ENCODE data around the gene RGS3. TPM values are rescaled to one million over a fixed set of nuclear protein-coding genes. Genes with fewer than 3 reads are reported as not detected.

Gene RGS3
- polyA plus RNA-seq, 3 donors, result 43.3 to 54.3 (median 43.4) TPM

DNA sequence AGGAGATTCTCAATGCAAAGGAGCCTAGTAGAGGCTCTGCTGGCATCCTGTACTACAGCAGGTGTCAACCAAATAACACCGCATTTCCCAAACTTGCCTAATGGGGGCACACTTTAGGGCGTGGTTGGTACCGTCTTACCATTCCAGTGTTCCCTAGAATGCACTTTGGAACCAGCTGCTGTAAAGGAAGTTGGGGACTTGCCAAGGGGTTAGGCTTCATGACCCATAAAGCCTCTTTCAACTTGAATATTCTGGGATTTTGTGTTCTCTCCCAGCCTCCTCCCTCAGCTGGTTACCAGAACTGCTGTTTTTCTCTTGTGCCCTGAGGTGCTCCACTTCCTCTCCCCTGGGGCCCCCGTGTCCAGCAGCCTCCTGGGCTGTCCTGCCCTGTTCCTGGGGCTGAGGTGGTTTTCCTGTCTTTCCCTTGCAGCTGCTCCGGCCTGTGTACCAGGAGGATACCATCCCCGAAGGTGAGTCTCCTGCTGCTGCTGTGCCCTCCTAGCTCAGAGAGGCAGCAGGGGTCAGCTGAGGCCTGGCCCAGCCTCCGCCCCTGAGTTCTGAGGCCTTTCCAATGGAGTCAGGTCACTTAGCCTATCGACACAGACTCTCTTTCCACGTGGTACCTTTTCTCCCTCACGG is 44.7 kb downstream of the RGS3 start:
- DNase-seq, result no peak

- DNase-seq, result no peak
Observed at GRCh38 chr9:113509463-113509862, 45.9 kb downstream of the RGS3 start.

DNA sequence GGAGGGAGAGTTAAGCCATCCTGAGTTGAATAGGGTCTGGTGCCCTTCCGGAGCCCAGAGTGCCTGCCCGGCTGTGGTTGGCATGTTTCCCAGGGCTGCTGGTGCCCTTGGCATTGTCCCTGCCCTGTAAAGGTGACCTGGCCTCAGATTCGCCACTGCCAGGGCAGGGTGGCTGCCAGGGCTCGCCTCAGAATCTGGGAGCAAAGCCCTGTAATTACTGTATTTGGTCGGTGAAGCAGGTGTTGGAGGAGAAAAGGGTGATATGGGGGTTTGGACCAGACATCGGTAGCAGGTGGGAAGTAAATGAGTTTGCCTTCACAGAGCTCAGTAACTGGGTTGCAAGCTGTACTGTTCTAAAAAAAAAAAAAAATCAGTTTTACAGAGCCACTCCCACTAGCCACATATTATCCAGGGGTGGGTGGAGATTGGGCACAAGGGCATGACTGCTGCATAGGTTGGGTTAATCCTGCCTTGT is 47.6 kb downstream of the RGS3 start:
- DNase-seq, result no peak

- DNase-seq, result no peak
Observed at GRCh38 chr9:113511856-113512761, 48.6 kb downstream of the RGS3 start.

DNA sequence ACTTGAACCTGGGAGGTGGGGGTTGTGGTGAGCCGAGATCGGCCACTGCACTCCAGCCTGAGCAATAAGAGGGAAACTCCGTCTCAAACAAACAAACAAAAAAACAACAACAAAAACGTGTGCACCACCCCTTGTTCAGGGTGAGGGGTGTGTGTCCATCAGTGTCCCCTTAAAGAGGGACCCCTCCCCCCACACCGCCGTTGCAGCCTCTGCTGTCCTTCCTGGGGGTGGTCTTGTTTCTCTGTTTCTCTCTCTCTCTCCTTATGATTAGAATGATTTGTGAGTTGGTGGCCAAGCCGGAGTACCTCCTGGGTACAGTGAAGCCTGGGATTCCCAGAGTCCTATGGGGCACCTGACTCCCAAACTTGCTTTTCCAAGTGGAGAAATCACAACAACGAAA is 49.6 kb downstream of the RGS3 start:
- DNase-seq, result no peak

DNA sequence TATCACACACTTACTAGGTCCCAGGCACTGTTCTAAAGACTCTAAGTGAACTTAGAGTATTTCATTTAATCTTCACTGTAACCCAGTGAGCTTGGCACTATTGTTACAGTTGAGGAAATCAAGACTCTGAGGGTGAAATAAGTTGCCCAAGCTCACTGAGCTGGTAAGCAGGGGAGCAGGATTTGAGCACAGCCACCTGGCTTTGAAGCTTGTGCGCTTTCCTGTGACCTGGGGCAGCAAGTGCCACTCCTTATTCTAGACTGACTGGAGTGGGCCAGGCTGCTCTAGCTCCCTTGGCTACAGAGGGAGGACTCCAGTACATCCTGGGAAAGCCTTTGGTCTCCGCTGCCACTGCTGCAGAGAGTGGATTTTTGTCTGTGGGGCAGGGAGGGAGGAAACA is 50.0 kb downstream of the RGS3 start:
- DNase-seq, result no peak

DNA sequence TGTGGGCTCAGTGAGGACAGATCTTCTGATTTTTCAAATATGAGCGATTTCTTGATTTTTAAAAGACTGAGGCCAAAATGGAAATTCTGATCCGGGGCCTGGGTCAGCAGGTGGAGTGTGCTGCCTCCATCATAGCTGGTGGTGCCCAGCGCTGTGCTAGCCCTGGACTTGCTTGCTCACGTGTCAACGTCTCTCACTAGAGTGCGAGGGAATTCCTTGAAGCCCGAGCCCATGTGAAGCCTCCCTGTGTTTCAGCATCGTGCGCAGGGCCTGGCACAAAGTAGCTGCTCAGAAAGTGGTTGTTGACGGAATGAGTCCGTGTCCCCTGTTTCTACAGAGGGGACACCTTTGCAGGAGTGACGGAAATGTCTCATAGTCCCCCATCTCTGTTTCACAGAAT is 50.5 kb downstream of the RGS3 start:
- DNase-seq, result no peak

GRCh38 chr9:113514748-113515147 is 51.2 kb downstream of the RGS3 start:
- no peak for DNase-seq

- no peak for DNase-seq
Observed at GRCh38 chr9:113515862-113516261, 52.3 kb downstream of the RGS3 start.

DNA sequence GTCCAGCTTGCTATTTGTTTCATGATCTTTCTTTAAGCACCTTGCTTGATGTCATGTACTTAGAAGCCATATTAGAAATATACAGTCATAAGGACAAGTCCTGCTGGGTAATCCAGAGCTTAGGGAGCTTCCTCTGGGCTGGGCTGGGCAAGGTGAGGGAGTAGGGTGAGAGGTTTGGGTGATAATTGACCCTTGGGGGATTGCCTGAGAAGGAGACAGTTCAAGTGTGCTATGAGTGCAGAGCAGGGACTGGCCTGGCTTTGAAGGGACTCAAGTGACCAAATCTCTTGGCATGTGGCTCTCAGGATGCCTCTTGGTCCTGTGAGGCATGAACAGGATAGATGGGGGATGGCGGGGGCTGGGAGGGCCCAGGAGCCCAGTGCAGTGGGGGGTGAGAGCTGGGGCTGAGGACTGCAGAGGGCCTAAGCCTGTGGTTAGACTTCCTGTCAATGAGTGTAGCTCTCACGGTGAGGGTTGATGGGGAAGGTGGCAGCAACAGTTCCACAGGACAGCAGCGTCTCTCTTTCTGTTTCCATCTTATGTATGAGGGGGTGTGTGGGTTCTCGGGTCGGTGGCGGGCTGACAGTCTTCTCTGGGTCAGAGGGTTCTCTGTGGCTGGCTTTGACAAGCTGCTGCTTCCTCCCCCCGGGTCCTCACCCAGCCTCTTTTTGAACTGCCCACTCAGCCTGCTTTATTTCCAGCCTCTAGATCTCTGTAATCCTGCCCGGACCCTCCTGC is 53.5 kb downstream of the RGS3 start:
- DNase-seq, result no peak

DNA sequence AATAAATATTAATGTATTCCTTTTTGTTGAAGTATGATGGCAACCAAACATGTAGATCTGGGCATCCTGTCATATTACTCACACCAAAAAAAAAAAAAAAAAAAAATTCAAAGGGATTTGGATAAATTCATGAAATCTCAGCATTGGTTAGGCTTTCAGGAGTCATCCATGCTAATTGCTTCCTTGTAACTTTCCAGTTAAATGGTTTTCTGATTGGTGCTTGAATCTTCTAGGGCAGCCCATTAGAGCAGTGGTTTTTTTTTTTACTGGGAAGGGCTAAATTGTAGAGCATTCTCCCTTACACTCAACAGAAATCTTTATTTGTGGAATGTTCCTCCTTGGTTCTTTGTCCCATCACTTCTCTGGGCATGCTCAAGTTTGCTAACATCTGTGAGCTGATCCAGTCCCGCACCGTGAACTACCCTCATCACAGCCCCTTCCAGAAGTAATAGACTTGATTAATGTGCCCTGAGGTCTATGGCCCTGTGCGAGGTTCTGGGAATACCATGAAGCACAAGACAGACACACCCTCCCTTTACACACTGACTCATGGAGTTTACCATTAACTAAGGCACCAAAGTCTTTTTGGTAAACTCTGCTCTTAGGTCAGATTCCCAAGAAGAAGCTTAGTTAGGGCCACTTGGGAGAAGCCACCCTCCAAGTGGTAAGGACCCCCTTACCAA is 56.0 kb downstream of the RGS3 start:
- DNase-seq, result no peak

GRCh38 chr9:113520109-113520642 is 56.6 kb downstream of the RGS3 start:
- no peak for DNase-seq

GRCh38 chr9:113521693-113522255 is 58.2 kb downstream of the RGS3 start:
- DNase-seq, result no peak

DNA sequence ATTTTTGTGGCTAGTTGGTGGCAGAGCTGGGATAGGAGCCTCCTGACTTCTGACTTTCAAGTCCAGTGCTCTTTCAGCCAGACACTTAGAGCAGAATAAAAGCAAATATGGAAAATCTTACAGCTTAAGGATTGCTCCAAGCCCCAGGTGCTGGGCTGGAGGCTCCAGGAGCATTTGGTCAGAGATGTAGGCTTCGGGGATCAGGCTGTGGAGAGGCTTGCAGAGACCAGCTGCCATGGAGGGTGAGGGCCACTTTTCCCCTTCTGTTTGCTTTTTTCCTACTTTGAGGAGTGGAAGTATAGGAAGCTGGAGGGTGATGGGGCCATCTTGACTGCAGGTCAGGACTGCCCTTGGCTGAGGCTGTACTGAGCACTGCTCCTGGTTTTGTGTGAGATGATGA is 58.9 kb downstream of the RGS3 start:
- no peak for DNase-seq

DNA sequence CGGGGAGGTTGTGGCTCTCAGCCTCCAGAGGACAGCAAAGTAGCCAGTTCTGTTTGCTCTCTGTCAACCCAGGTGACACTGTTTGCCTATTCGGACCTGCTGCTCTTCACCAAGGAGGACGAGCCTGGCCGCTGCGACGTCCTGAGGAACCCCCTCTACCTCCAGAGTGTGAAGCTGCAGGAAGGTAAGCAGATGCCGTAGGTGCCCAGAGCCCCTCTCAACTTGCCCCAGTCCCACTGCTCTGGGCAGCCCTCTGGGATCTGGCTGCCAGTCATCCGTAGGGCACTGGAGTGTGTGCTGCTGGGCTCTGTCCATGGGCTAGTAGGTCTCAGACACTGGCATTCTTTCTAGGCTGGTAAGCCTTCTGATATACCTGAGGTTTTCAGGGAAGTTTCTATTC is 59.3 kb downstream of the RGS3 start:
- no peak for DNase-seq

GRCh38 chr9:113523421-113524141 is 60.1 kb downstream of the RGS3 start:
- no peak for DNase-seq

DNA sequence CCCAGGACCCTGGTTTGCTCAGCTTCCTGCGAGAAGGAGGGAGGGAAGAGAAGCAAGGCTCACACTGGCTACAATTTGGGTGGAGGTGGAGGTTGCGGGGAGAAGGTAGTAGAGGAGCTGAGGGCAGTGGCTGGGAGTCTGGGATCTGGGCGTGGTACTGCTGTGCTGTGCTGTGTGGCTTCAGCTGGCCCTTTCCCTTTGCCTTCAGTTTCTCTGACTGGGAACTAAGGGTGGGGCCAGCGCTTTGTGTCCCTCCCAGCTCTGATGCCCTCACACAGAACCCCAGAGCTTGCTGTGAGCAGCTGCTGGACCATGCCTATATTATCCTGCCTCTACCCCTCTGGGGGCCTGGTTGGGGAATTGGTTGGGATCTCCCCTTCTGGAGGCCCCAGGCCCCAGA is 60.9 kb downstream of the RGS3 start:
- no peak for DNase-seq

GRCh38 chr9:113525205-113525604 is 61.7 kb downstream of the RGS3 start:
- no peak for DNase-seq

- no peak for DNase-seq
Observed at GRCh38 chr9:113525831-113526230, 62.3 kb downstream of the RGS3 start.

DNA sequence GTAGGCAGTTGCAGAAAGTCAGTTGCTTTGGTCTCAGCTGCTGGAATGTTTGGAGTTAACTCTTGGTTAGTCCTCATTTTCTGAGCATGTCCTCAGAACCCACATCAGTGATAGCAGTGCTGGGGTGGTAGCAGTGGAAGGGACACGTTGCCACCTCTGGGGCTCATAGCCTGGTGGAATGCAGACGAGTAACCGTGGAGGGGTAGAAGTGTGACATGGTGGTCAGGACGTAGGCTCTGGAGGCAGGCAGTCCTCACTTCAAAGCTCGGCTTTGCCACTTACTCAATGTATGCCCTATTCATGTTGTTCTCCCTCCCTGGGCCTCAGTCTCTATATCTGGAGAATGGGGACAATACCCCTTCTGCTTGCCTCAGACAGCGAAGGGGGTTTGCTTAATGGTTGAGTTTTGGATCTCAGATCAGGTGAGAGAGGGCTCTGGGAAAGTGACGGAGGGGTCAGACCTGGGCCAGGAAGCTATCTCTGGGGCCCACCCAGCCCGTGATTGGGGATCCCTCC is 62.8 kb downstream of the RGS3 start:
- no peak for DNase-seq
